Sigmoid colon (tissue), 7 donors: ENCODE measurements around the gene CYP1A1. TPM values are rescaled to one million over a fixed set of nuclear protein-coding genes. Genes with fewer than 3 reads are reported as not detected.

Experiments
- DNase-seq: peaks from one replicate; pipeline ENCODE4 v3.0.0-alpha.2; 2019
- H3K27ac ChIP-seq, 4 donors: fragments of 200-600 bp; sonication (generic); one replicate each; pipeline ENCODE4 v1.5.1; 2016 to 2019; ENCODE audit warnings: mild to moderate bottlenecking in 1 of 4
- H3K27me3 ChIP-seq, 3 donors: fragments of 200-600 bp; sonication (generic); one replicate each; pipeline ENCODE4 v1.5.1; 2019; ENCODE audit warnings: mild to moderate bottlenecking in 1 of 3
- H3K36me3 ChIP-seq, 4 donors: fragments of 200-600 bp; sonication (generic); one replicate each; pipeline ENCODE4 v1.5.1; 2016 to 2019
- H3K4me1 ChIP-seq, 4 donors: fragments of 200-600 bp; sonication (generic); one replicate each; pipeline ENCODE4 v1.5.1; 2017 to 2019
- H3K4me3 ChIP-seq, 4 donors: fragments of 200-600 bp; sonication (generic); one replicate each; pipeline ENCODE4 v1.5.1; 2017 to 2019; ENCODE audit warnings: mild to moderate bottlenecking in 2 of 4, moderate library complexity in 1 of 4
- H3K9me3 ChIP-seq, 4 donors: fragments of 200-600 bp in 3 of 4; sonication (generic) in 3 of 4; one replicate each; pipeline versions ENCODE4 v1.5.1 to v1.6.1; 2013 to 2019
- CTCF ChIP-seq, 4 experiments: fragments of 450-650 bp in 3 of 4; fragments of 200-600 bp in 1 of 4; IDR thresholded peaks; one replicate each; pipeline ENCODE4 v1.5.1; 2016 to 2019; ENCODE audit warnings: antibody characterized with exemption in 4 of 4, mild to moderate bottlenecking in 3 of 4, moderate library complexity in 2 of 4
- EP300 ChIP-seq, 4 donors: sonication (generic); formaldehyde crosslinking; IDR thresholded peaks; one replicate each; pipeline ENCODE4 v1.6.1; 2017; ENCODE audit warnings: antibody characterized with exemption in 4 of 4
- POLR2A ChIP-seq, 2 donors: fragments of 450-650 bp; IDR thresholded peaks; one replicate each; pipeline ENCODE4 v1.6.1; 2016; ENCODE audit warnings: antibody characterized with exemption in 2 of 2, mild to moderate bottlenecking in 2 of 2, moderate library complexity in 2 of 2
- POLR2AphosphoS5 ChIP-seq, 4 donors: sonication (generic); formaldehyde crosslinking; IDR thresholded peaks; one replicate each; pipeline ENCODE4 v1.6.1; 2017; ENCODE audit warnings: antibody characterized with exemption in 4 of 4
- WGBS, 2 donors: extraction: QIAGEN DNeasy Blood & Tissue Kit; methylation state at CpG; one replicate each; pipeline ENCODE4 v1.1.7; 2013; 5-methylcytosine and 5-hydroxymethylcytosine counted together
- intact Hi-C: fragments of 100-400 bp; cut with DNase I; formaldehyde crosslinking; loops from one replicate; pipeline ENCODE4 v1.15.1; 2023
- polyA plus RNA-seq, 3 donors: library from polyadenylated mRNA; stranded (reverse); fragments of 200-250 nt; gene quantifications; one replicate each; pipeline ENCODE4 v1.2.3, GENCODE V29; 2013
- total RNA-seq, 4 donors: library from RNA; depleted of rRNA; stranded (reverse); fragments of >200 nt; gene quantifications; one replicate each; pipeline ENCODE4 v1.1.0, GENCODE V29; 2016
- donor health status: healthy with polysubstance abuse.
- donor health status: Bipolar disorder and iron deficiency.
- donor health status: healthy.

Gene CYP1A1
- total and polyA plus RNA-seq, 7 donors, result 0.09 to 4.7 (median 0.49) TPM; not detected in 2

GRCh38 chr15:74752011-74752410 is 26.7 kb upstream of the CYP1A1 start:
- WGBS, 2 donors, result 73 to 81% methylated on average over 8 of the region's 8 CpGs
- no peaks in the 10 kb centered on the region for H3K4me1 ChIP-seq
- no peak overlapping the region for H3K27ac ChIP-seq
- no peaks in the 10 kb centered on the region for H3K9me3 ChIP-seq
- DNase-seq, result no peak
- TF ChIP-seq CTCF (IDR thresholded peaks at IDR 0.05), result no peak
- TF ChIP-seq POLR2AphosphoS5 (IDR thresholded peaks at IDR 0.05), result no peak
- no peak for TF ChIP-seq POLR2A (IDR thresholded peaks at IDR 0.05)
- TF ChIP-seq EP300 (IDR thresholded peaks at IDR 0.05), result no peak
- no peaks in the 10 kb centered on the region for H3K36me3 ChIP-seq
- H3K4me3 ChIP-seq, result no peak overlapping the region
- intact Hi-C loops, result no loop called here
- no peaks in the 10 kb centered on the region for H3K27me3 ChIP-seq

GRCh38 chr15:74750751-74751150 is 25.4 kb upstream of the CYP1A1 start:
- intact Hi-C loops, result no loop called here
- no peak overlapping the region for H3K27ac ChIP-seq
- TF ChIP-seq POLR2A (IDR thresholded peaks at IDR 0.05) (no peak), EP300 (IDR thresholded peaks at IDR 0.05) (no peak), CTCF (IDR thresholded peaks at IDR 0.05) (no peak), POLR2AphosphoS5 (IDR thresholded peaks at IDR 0.05) (no peak)
- no peaks in the 10 kb centered on the region for H3K4me1 ChIP-seq
- DNase-seq, result no peak
- 42 to 47% methylated on average over 2 of the region's 2 CpGs for WGBS, 2 donors
- no peaks in the 10 kb centered on the region for H3K27me3 ChIP-seq
- no peaks in the 10 kb centered on the region for H3K36me3 ChIP-seq
- no peak overlapping the region for H3K4me3 ChIP-seq
- H3K9me3 ChIP-seq, result no peaks in the 10 kb centered on the region

GRCh38 chr15:74749832-74750231 is 24.5 kb upstream of the CYP1A1 start:
- H3K9me3 ChIP-seq, result no peaks in the 10 kb centered on the region
- intact Hi-C loops, result no loop called here
- H3K4me1 ChIP-seq, result no peaks in the 10 kb centered on the region
- H3K36me3 ChIP-seq, result no peaks in the 10 kb centered on the region
- no peak for TF ChIP-seq CTCF (IDR thresholded peaks at IDR 0.05)
- WGBS, 2 donors, result 92% methylated on average over 20 of the region's 20 CpGs
- no peak for DNase-seq
- H3K27ac ChIP-seq, result no peak overlapping the region
- H3K4me3 ChIP-seq, result no peak overlapping the region
- no peaks in the 10 kb centered on the region for H3K27me3 ChIP-seq

GRCh38 chr15:74748322-74748946 is 23.1 kb upstream of the CYP1A1 start, which contains the start of gene CYP1A2:
Gene CYP1A2, plus strand, starts transcription at chr15:74748845. Its CDS starts 894 bp downstream, at chr15:74749739.
- intact Hi-C loops, result no loop called here
- Histone ChIP-seq H3K4me3 (no peak within 1 kb of the TSS), H3K27me3 (no peaks in the 10 kb centered on the region), H3K4me1 (no peaks in the 10 kb centered on the region), H3K36me3 (no peaks in the 10 kb centered on the region), H3K27ac (no peak within 1 kb of the TSS), H3K9me3 (no peaks in the 10 kb centered on the region)
- 80 to 86% methylated on average over 3 of the region's 3 CpGs for WGBS, 2 donors
- TF ChIP-seq CTCF (IDR thresholded peaks at IDR 0.05) (no peak), POLR2A (IDR thresholded peaks at IDR 0.05) (no peak)
- no peak for DNase-seq

GRCh38 chr15:74746389-74746788 is 21.1 kb upstream of the CYP1A1 start:
- no peak for TF ChIP-seq POLR2A (IDR thresholded peaks at IDR 0.05)
- TF ChIP-seq CTCF (IDR thresholded peaks at IDR 0.05), result no peak
- TF ChIP-seq EP300 (IDR thresholded peaks at IDR 0.05), result no peak
- no peak for TF ChIP-seq POLR2AphosphoS5 (IDR thresholded peaks at IDR 0.05)
- DNase-seq, result no peak
- Histone ChIP-seq H3K27me3 (peaks cover 0 to under 1% (median 0%) of the 10 kb centered on the region in 3 donors), H3K27ac (no peak overlapping the region), H3K36me3 (no peaks in the 10 kb centered on the region), H3K4me3 (no peak overlapping the region), H3K4me1 (no peaks in the 10 kb centered on the region), H3K9me3 (peaks cover 0 to 3% (median under 1%) of the 10 kb centered on the region in 4 donors)
- intact Hi-C loops, result no loop called here
- WGBS, 2 donors, result 67 to 79% methylated on average over 4 of the region's 4 CpGs
